Aorta (tissue), 5 donors: Measurements from ENCODE around the gene DPP3. TPM values are rescaled to one million over a fixed set of nuclear protein-coding genes. Genes with fewer than 3 reads are reported as not detected.
"Not testable (repeated sequence)": the region's sequence is repeated elsewhere in the genome, so short reads cannot be mapped to it uniquely, and the experiment has no call there.

Source experiments
- ATAC-seq: fragments of 200-7000 bp; cut with Tn5 transposase; one replicate; pipeline ENCODE4 v1.9.1; 2022; ENCODE audit warnings: moderate library complexity; ENCODE audit not compliant: low FRiP score
- DNase-seq, 2 donors: peaks; one replicate each; pipeline ENCODE4 v3.0.0-alpha.2; 2020
- H3K27ac ChIP-seq, 2 donors: one replicate each; pipeline ENCODE4 v1.5.1; 2013; ENCODE audit warnings: low read length in 2 of 2, mild to moderate bottlenecking in 2 of 2, moderate library complexity in 2 of 2, control low read depth in 1 of 2, inconsistent platforms in 1 of 2, low read depth in 1 of 2
- H3K27me3 ChIP-seq, 2 donors: one replicate each; pipeline ENCODE4 v1.6.1; 2013; ENCODE audit warnings: control low read depth in 1 of 2, low read length in 1 of 2, mild to moderate bottlenecking in 1 of 2, moderate library complexity in 1 of 2; ENCODE audit not compliant: insufficient read depth in 2 of 2, control insufficient read depth in 1 of 2
- H3K36me3 ChIP-seq, 2 donors: one replicate each; pipeline ENCODE4 v1.6.1; 2013; ENCODE audit warnings: control low read depth in 1 of 2, low read length in 1 of 2, mild to moderate bottlenecking in 1 of 2; ENCODE audit not compliant: insufficient read depth in 2 of 2, control insufficient read depth in 1 of 2
- H3K4me1 ChIP-seq, 2 donors: one replicate each; pipeline ENCODE4 v1.6.1; 2013; ENCODE audit warnings: low read length in 2 of 2, control low read depth in 1 of 2, mild to moderate bottlenecking in 1 of 2, moderate library complexity in 1 of 2; ENCODE audit not compliant: insufficient read depth in 2 of 2, control insufficient read depth in 1 of 2
- H3K4me3 ChIP-seq, 2 donors: one replicate each; pipeline ENCODE4 v1.5.1; 2013; ENCODE audit warnings: low read length in 2 of 2, control low read depth in 1 of 2, mild to moderate bottlenecking in 1 of 2
- H3K9me3 ChIP-seq: one replicate; pipeline ENCODE4 v1.6.1; 2013; ENCODE audit warnings: mild to moderate bottlenecking, low read length; ENCODE audit not compliant: control insufficient read depth
- WGBS, 2 donors: extraction: QIAGEN DNeasy Blood & Tissue Kit; methylation state at CpG; one replicate each; pipeline ENCODE4 v1.1.7; 2013; 5-methylcytosine and 5-hydroxymethylcytosine counted together
- intact Hi-C, 2 donors: fragments of 100-400 bp; cut with DNase I; formaldehyde crosslinking; loops; one replicate each; pipeline versions ENCODE4 v1.14.2 to v1.15.0; 2022
- polyA plus RNA-seq, 2 donors: library from polyadenylated mRNA; stranded (reverse); fragments of 200-250 nt; gene quantifications; one replicate each; pipeline ENCODE4 v1.2.3, GENCODE V29; 2013
- total RNA-seq, 2 donors: library from RNA; stranded (reverse); fragmentation: NEBNext Ultra II Directional; extraction: Animal tissue kit (Norgen Biotek cat#: 25700); gene quantifications; one replicate each; pipeline ENCODE4 v1.2.1, GENCODE V29; 2021
- donor health status: healthy with polysubstance abuse.
- donor health status: Bipolar disorder and iron deficiency.
- donor health status: DM: no; HTN: no; CAD: no.
- donor health status: DM: no; HTN: no; CAD: no.
- donor health status: DM: yes; HTN: yes; CAD: no.

Gene DPP3
- total and polyA plus RNA-seq, 4 donors, result 15.5 to 24.8 (median 21.3) TPM

GRCh38 chr11:66529655-66530054 is 49.4 kb downstream of the DPP3 start:
- Histone ChIP-seq H3K27ac (no peak overlapping the region), H3K9me3 (no peaks in the 10 kb centered on the region), H3K4me3 (no peak overlapping the region), H3K4me1 (no peaks in the 10 kb centered on the region), H3K36me3 (no peaks in the 10 kb centered on the region), H3K27me3 (no peaks in the 10 kb centered on the region)
- ATAC-seq (peak; percentile 28), DNase-seq (peak in 1 of 2 donors; percentile 41)
- 79 to 89% methylated on average over 13 of the region's 13 CpGs for WGBS, 2 donors
- intact Hi-C loops, result no loop called here

GRCh38 chr11:66530927-66531709 is 50.9 kb downstream of the DPP3 start:
- DNase-seq (peak in 1 of 2 donors; percentile 29), ATAC-seq (no peak)
- H3K27ac ChIP-seq, result no peak overlapping the region
- H3K27me3 ChIP-seq, result no peaks in the 10 kb centered on the region
- no peak overlapping the region for H3K4me3 ChIP-seq
- H3K36me3 ChIP-seq, result no peaks in the 10 kb centered on the region
- H3K4me1 ChIP-seq, result no peaks in the 10 kb centered on the region
- WGBS, 2 donors, result 79 to 90% methylated on average over 10 of the region's 10 CpGs
- intact Hi-C loops, result no loop called here
- no peaks in the 10 kb centered on the region for H3K9me3 ChIP-seq

- no peak overlapping the region for H3K27ac ChIP-seq
- no peaks in the 10 kb centered on the region for H3K27me3 ChIP-seq
- H3K4me3 ChIP-seq, result no peak overlapping the region
- H3K4me1 ChIP-seq, result no peaks in the 10 kb centered on the region
- H3K36me3 ChIP-seq, result no peaks in the 10 kb centered on the region
- intact Hi-C loops, result no loop called here
- no peaks in the 10 kb centered on the region for H3K9me3 ChIP-seq
- ATAC-seq, result no peak
- 93 to 98% methylated on average over 10 to 11 of the region's 11 CpGs for WGBS, 2 donors
- peak in 1 of 2 donors; percentile 24 for DNase-seq
Measured at GRCh38 chr11:66531841-66532240, 51.6 kb downstream of the DPP3 start.

GRCh38 chr11:66532784-66533183 is 52.5 kb downstream of the DPP3 start:
- no peak for ATAC-seq
- H3K27me3 ChIP-seq, result no peaks in the 10 kb centered on the region
- DNase-seq, result no peak
- no peak overlapping the region for H3K4me3 ChIP-seq
- H3K36me3 ChIP-seq, result no peaks in the 10 kb centered on the region
- no peak overlapping the region for H3K27ac ChIP-seq
- WGBS, 2 donors, result 78 to 79% methylated on average over 6 of the region's 6 CpGs
- H3K4me1 ChIP-seq, result no peaks in the 10 kb centered on the region
- H3K9me3 ChIP-seq, result no peaks in the 10 kb centered on the region
- intact Hi-C loops, result no loop called here

- no peaks in the 10 kb centered on the region for H3K36me3 ChIP-seq
- ATAC-seq (no peak), DNase-seq (no peak)
- intact Hi-C loops, result no loop called here
- no peak overlapping the region for H3K4me3 ChIP-seq
- H3K27ac ChIP-seq, result no peak overlapping the region
- H3K27me3 ChIP-seq, result no peaks in the 10 kb centered on the region
- H3K4me1 ChIP-seq, result no peaks in the 10 kb centered on the region
- no peaks in the 10 kb centered on the region for H3K9me3 ChIP-seq
- WGBS, 2 donors, result 83 to 84% methylated on average over 16 of the region's 16 CpGs
Measured at GRCh38 chr11:66539170-66539869, 59.1 kb downstream of the DPP3 start.

GRCh38 chr11:66539870-66540213 is 59.6 kb downstream of the DPP3 start:
- intact Hi-C loops, result no loop called here
- H3K27me3 ChIP-seq, result no peaks in the 10 kb centered on the region
- DNase-seq, result no peak
- 82 to 95% methylated on average over 10 of the region's 10 CpGs for WGBS, 2 donors
- no peak overlapping the region for H3K4me3 ChIP-seq
- H3K36me3 ChIP-seq, result no peaks in the 10 kb centered on the region
- no peaks in the 10 kb centered on the region for H3K9me3 ChIP-seq
- H3K4me1 ChIP-seq, result no peaks in the 10 kb centered on the region
- no peak for ATAC-seq
- no peak overlapping the region for H3K27ac ChIP-seq

- H3K9me3 ChIP-seq, H3K27me3 ChIP-seq, DNase-seq, H3K27ac ChIP-seq, intact Hi-C loops, H3K4me1 ChIP-seq, H3K4me3 ChIP-seq, H3K36me3 ChIP-seq, ATAC-seq: not testable (repeated sequence)
- 78 to 91% methylated on average over 6 to 8 of the region's 8 CpGs for WGBS, 2 donors
Measured at GRCh38 chr11:66540598-66540997, 60.4 kb downstream of the DPP3 start.

- intact Hi-C loops, result no loop called here
- H3K27me3 ChIP-seq, result no peaks in the 10 kb centered on the region
- no peaks in the 10 kb centered on the region for H3K36me3 ChIP-seq
- no peak for ATAC-seq
- no peaks in the 10 kb centered on the region for H3K9me3 ChIP-seq
- no peak overlapping the region for H3K27ac ChIP-seq
- H3K4me1 ChIP-seq, result no peaks in the 10 kb centered on the region
- no peak overlapping the region for H3K4me3 ChIP-seq
- DNase-seq, result no peak
- WGBS, 2 donors, result 42 to 56% methylated on average over 4 of the region's 4 CpGs
Measured at GRCh38 chr11:66541892-66542291, 61.7 kb downstream of the DPP3 start.

GRCh38 chr11:66542362-66542761 is 62.1 kb downstream of the DPP3 start:
- Histone ChIP-seq H3K27ac (no peak overlapping the region), H3K4me3 (no peak overlapping the region), H3K27me3 (no peaks in the 10 kb centered on the region), H3K9me3 (no peaks in the 10 kb centered on the region), H3K4me1 (no peaks in the 10 kb centered on the region), H3K36me3 (no peaks in the 10 kb centered on the region)
- intact Hi-C loops, result no loop called here
- WGBS, 2 donors, result 62 to 71% methylated on average over 10 of the region's 10 CpGs
- DNase-seq (no peak), ATAC-seq (no peak)
